Right kidney (tissue), 1 donor: ENCODE measurements around the gene GNB1L.

Source experiments
- DNase-seq: peaks from one replicate; pipeline ENCODE4 v3.0.0-alpha.2; 2016

Gene GNB1L

GRCh38 chr22:19810381-19811201 lies 44.1 kb downstream of the GNB1L start:
- no peak for DNase-seq

- no peak for DNase-seq
Measured at GRCh38 chr22:19809741-19810140, 44.9 kb downstream of the GNB1L start.

- no peak for DNase-seq
Measured at GRCh38 chr22:19808873-19809478, 45.7 kb downstream of the GNB1L start.

- no peak for DNase-seq
Measured at GRCh38 chr22:19807914-19808872, 46.5 kb downstream of the GNB1L start.

- no peak for DNase-seq
Measured at GRCh38 chr22:19807161-19807913, 47.3 kb downstream of the GNB1L start.

- DNase-seq: no peak
Measured at GRCh38 chr22:19806213-19807160, 48.2 kb downstream of the GNB1L start.

GRCh38 chr22:19805821-19806212 lies 48.9 kb downstream of the GNB1L start:
- no peak for DNase-seq

GRCh38 chr22:19803736-19804267 lies 50.9 kb downstream of the GNB1L start:
- no peak for DNase-seq

- DNase-seq: no peak
Measured at GRCh38 chr22:19802894-19803735, 51.6 kb downstream of the GNB1L start.

GRCh38 chr22:19802001-19802893 lies 52.4 kb downstream of the GNB1L start:
- DNase-seq: no peak

GRCh38 chr22:19801340-19802000 lies 53.2 kb downstream of the GNB1L start:
- no peak for DNase-seq

- no peak for DNase-seq
Measured at GRCh38 chr22:19800761-19801244, 53.9 kb downstream of the GNB1L start.

GRCh38 chr22:19800306-19800705 lies 54.4 kb downstream of the GNB1L start:
- DNase-seq: no peak

GRCh38 chr22:19799322-19800190 lies 55.1 kb downstream of the GNB1L start:
- DNase-seq: no peak

GRCh38 chr22:19798891-19799293 lies 55.8 kb downstream of the GNB1L start:
- DNase-seq: no peak

GRCh38 chr22:19798003-19798665 lies 56.5 kb downstream of the GNB1L start:
- no peak for DNase-seq
